Suprapubic skin (tissue), 4 donors: ENCODE data around the gene FGF18.

Experiments used
- EP300 ChIP-seq: sonication (generic); formaldehyde crosslinking; IDR thresholded peaks from one replicate; pipeline ENCODE4 v1.6.1; 2017; ENCODE audit warnings: antibody characterized with exemption
- POLR2A ChIP-seq, 2 donors: fragments of 450-650 bp; IDR thresholded peaks; one replicate each; pipeline ENCODE4 v1.6.1; 2017; ENCODE audit warnings: antibody characterized with exemption in 2 of 2, mild to moderate bottlenecking in 2 of 2, moderate library complexity in 2 of 2
- POLR2AphosphoS5 ChIP-seq, 3 donors: sonication (generic); formaldehyde crosslinking; IDR thresholded peaks; one replicate each; pipeline ENCODE4 v1.6.1; 2017; ENCODE audit warnings: antibody characterized with exemption in 3 of 3
- TF ChIP-seq, protein P1 (sequence below), 2 donors: fragments of 200-600 bp in 1 of 2; fragments of 450-650 bp in 1 of 2; sonication (generic) in 1 of 2; IDR thresholded peaks; one replicate each; pipeline ENCODE4 v1.5.1; 2016 to 2019; ENCODE audit warnings: antibody characterized with exemption in 2 of 2, mild to moderate bottlenecking in 1 of 2, moderate library complexity in 1 of 2

DNA sequence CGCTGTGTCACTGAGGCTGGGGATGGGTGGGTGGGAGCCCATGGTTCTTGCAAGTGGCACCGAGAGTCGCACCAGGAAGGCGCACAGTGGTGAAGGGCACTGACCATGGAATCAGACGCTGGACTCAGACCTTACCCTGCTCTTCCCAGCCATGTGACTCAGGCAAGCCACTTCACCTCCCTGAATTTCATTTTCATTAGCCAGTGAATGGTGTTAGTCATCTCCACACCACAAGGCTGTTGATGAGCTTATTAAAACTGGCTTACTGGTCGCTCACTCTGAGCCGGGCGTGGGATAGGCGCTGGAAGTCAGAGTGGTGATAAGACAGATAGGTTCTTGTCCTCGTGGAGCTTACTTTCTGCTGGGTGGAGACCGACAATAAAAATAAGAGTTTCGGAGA is 25.1 kb downstream of the FGF18 start:
- TF ChIP-seq, protein P1, sequence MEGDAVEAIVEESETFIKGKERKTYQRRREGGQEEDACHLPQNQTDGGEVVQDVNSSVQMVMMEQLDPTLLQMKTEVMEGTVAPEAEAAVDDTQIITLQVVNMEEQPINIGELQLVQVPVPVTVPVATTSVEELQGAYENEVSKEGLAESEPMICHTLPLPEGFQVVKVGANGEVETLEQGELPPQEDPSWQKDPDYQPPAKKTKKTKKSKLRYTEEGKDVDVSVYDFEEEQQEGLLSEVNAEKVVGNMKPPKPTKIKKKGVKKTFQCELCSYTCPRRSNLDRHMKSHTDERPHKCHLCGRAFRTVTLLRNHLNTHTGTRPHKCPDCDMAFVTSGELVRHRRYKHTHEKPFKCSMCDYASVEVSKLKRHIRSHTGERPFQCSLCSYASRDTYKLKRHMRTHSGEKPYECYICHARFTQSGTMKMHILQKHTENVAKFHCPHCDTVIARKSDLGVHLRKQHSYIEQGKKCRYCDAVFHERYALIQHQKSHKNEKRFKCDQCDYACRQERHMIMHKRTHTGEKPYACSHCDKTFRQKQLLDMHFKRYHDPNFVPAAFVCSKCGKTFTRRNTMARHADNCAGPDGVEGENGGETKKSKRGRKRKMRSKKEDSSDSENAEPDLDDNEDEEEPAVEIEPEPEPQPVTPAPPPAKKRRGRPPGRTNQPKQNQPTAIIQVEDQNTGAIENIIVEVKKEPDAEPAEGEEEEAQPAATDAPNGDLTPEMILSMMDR (IDR thresholded peaks at IDR 0.05): no peak
- TF ChIP-seq POLR2AphosphoS5 (IDR thresholded peaks at IDR 0.05) (no peak), EP300 (no peak), POLR2A (IDR thresholded peaks at IDR 0.05) (no peak)
